ENCODE results near the gene RBM39. TPM values are rescaled to one million over a fixed set of nuclear protein-coding genes. Genes with fewer than 3 reads are reported as not detected.

Gene RBM39
- total and polyA plus RNA-seq, 2 of the 8 experiments (the other 6 are each of a cell fraction or from before 2014, with no cell fraction given) = 78.0 to 219 TPM

DNA sequence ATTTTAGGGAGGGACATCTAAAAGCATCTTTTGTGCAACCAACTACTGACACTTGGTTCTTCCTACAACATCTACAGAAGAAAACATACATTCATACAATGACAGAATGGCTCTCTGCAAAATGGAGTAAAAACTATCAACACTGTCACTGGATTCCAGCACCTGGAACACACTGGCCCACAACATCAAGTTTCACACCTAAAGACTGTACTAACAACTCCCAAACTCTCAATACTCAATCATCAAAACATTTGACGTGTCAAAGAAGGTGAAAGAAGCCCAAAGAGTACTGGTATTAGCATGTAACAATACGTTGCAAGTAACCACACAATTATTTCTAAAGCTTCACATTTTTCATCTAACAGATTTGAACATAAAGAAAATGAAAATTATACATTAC lies 79.5 kb downstream of the RBM39 start:
- peak overlapping the region; percentile 90 to 93 for H3K4me2 ChIP-seq (ENCODE audit: insufficient read depth in 1 of 2, low read depth in 2 of 2, low read length in 2 of 2)
- H4K5ac ChIP-seq (ENCODE audit: insufficient read length, low read depth, low read length) = no peak overlapping the region
- H4K8ac ChIP-seq (ENCODE audit: extremely low read depth, insufficient read depth, low read length) = no peak overlapping the region
- peaks cover 0 to 7% (median 0%) of the 10 kb centered on the region in 4 experiments; a peak in 3 of 7 replicates for H3K4me1 ChIP-seq (replicated peaks in 1 of 4; ENCODE audit: control insufficient read depth in 3 of 4, insufficient read depth in 4 of 4, low read length in 3 of 4)
- H2BK120ac ChIP-seq (replicated peaks; ENCODE audit: low read depth, low read length) = no peak overlapping the region
- no peak overlapping the region for H2AFZ ChIP-seq (ENCODE audit: low read length)
- H3K27me3 ChIP-seq (replicated peaks in 1 of 4; ENCODE audit: control insufficient read depth in 3 of 4, extremely low read depth in 1 of 4, insufficient read depth in 3 of 4, low read length in 3 of 4) = no peaks in the 10 kb centered on the region
- WGBS, 2 experiments (ENCODE audit: extremely low coverage in 1 of 2, insufficient coverage in 1 of 2, insufficient read length in 1 of 2, insufficient replicate concordance in 2 of 2, low coverage in 1 of 2, low lambda C conversion rate in 2 of 2, missing lambda C conversion rate in 1 of 2) = 46% methylated on average over 2 of the region's 2 CpGs; no CpG with 5 or more reads in 1 of the 2 experiments
- ChIA-PET POLR2A (ENCODE audit: partially characterized antibody) (interaction anchor here (1.1 to 4.7 kb wide), 12 partner anchors 9 to 292 kb away, joined by 3 to 43 read pairs (median 8); partner anchors contain the start of genes RBM39, SCAND1 and SPAG4), CTCF (ENCODE audit: partially characterized antibody) (no interaction called here)
- H2BK5ac ChIP-seq (ENCODE audit: low read depth, low read length) = no peak overlapping the region
- H2AK5ac ChIP-seq (ENCODE audit: low read depth, low read length) = no peak overlapping the region
- FAIRE-seq (no peak), DNase-seq (ENCODE audit: low read depth in 1 of 2, low spot score in 2 of 2) (no peak)
- peaks cover 40 to 51% of the 10 kb centered on the region in 2 experiments for H4K20me1 ChIP-seq (replicated peaks in 1 of 2; ENCODE audit: control insufficient read depth in 1 of 2, insufficient read depth in 2 of 2, low read length in 2 of 2)
- no peak overlapping the region for H2BK12ac ChIP-seq (ENCODE audit: low read depth, low read length)
- peak overlapping the region; percentile 92 to 100 (median 98); a peak in 6 of 8 replicates for H3K4me3 ChIP-seq (ENCODE audit: extremely low read depth in 1 of 4, insufficient read depth in 2 of 4, low read depth in 3 of 4, low read length in 4 of 4)
- no peak overlapping the region for H2BK20ac ChIP-seq (ENCODE audit: low read length)
- H4K91ac ChIP-seq (replicated peaks; ENCODE audit: insufficient read length, low read length) = no peak overlapping the region
- peaks cover 9% of the 10 kb centered on the region for H3K23me2 ChIP-seq (ENCODE audit: low read depth, low read length)
- H3K79me1 ChIP-seq (ENCODE audit: low read depth, low read length) = no peaks in the 10 kb centered on the region
- TF ChIP-seq CBX5 (IDR thresholded peaks at IDR 0.05; ENCODE audit: low read depth, low read length) = no peak
- no peak for TF ChIP-seq TBP (IDR thresholded peaks at IDR 0.05; ENCODE audit: low read depth, low read length)
- no peak for TF ChIP-seq CHD1 (IDR thresholded peaks at IDR 0.05; ENCODE audit: low read depth, low read length)
- no peak overlapping the region for H3K23ac ChIP-seq (ENCODE audit: insufficient read length)
- no peak overlapping the region for H3K18ac ChIP-seq (ENCODE audit: extremely low read depth, low read length)
- no peak overlapping the region for H3K14ac ChIP-seq (ENCODE audit: insufficient read length)
- H3K9ac ChIP-seq (replicated peaks in 1 of 4; ENCODE audit: extremely low read depth in 1 of 4, low read depth in 3 of 4, low read length in 3 of 4) = peak overlapping the region in 2 of 4 experiments; percentile 9 to 13; a peak in 3 of 7 replicates
- peaks cover 61 to 72% of the 10 kb centered on the region in 2 experiments for H3K79me2 ChIP-seq (ENCODE audit: control insufficient read depth in 1 of 2, insufficient read depth in 2 of 2, low read length in 2 of 2)
- no peak overlapping the region for H3K4ac ChIP-seq (replicated peaks; ENCODE audit: insufficient read length, low read depth, low read length)
- no peak overlapping the region for H3K27ac ChIP-seq (ENCODE audit: low read depth, low read length)
- no peaks in the 10 kb centered on the region for H3K9me3 ChIP-seq (ENCODE audit: insufficient read depth in 2 of 2, low read depth in 1 of 2, low read length in 1 of 2)
- H2BK15ac ChIP-seq (ENCODE audit: low read length) = no peak overlapping the region
- no peak overlapping the region for H3K56ac ChIP-seq (replicated peaks; ENCODE audit: insufficient read length, low read depth, low read length)
- no peaks in the 10 kb centered on the region for H3K36me3 ChIP-seq (ENCODE audit: control insufficient read depth in 2 of 4, insufficient read depth in 4 of 4, low read length in 3 of 4)
